ENCODE results near the gene SLBP. TPM values are rescaled to one million over a fixed set of nuclear protein-coding genes. Genes with fewer than 3 reads are reported as not detected.

SLBP gene
- total RNA-seq, 2 experiments from 2014 or later, result 115 to 117 TPM

DNA sequence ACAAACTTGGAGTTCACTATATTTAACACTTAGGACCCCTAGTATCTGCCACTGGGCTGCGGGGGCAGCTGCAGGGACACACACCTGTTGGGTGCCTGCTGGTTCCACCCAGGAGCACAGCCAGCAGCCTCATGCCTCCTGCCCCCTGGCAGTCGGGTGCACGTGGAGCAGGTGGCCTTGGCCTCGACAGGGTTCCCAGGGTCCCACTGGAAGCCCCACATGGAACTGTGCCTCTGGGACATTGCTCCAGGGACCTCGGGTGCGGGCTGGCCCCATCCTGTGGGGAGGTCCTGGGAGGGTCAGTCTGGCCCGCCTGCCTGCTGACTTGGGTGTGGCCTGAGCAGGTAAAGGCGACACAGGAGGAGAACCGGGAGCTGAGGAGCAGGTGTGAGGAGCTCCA, 27.2 kb upstream of the SLBP start:
- H3K27ac Mint-ChIP-seq, result no peak overlapping the region
- ChIA-PET POLR2A (interaction anchor here (0.6 to 2.1 kb wide), 4 partner anchors 8 to 69 kb away, joined by 3 to 9 read pairs (median 4); no protein-coding TSS in a partner anchor), CTCF (interaction anchor here (1.7 to 1.9 kb wide), 2 partner anchors 9 to 10 kb away, joined by 4 to 8 read pairs; no protein-coding TSS in a partner anchor)
- intact Hi-C loops (cut with micrococcal nuclease), result no loop called here
- TF ChIP-seq, protein P1, sequence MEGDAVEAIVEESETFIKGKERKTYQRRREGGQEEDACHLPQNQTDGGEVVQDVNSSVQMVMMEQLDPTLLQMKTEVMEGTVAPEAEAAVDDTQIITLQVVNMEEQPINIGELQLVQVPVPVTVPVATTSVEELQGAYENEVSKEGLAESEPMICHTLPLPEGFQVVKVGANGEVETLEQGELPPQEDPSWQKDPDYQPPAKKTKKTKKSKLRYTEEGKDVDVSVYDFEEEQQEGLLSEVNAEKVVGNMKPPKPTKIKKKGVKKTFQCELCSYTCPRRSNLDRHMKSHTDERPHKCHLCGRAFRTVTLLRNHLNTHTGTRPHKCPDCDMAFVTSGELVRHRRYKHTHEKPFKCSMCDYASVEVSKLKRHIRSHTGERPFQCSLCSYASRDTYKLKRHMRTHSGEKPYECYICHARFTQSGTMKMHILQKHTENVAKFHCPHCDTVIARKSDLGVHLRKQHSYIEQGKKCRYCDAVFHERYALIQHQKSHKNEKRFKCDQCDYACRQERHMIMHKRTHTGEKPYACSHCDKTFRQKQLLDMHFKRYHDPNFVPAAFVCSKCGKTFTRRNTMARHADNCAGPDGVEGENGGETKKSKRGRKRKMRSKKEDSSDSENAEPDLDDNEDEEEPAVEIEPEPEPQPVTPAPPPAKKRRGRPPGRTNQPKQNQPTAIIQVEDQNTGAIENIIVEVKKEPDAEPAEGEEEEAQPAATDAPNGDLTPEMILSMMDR (IDR thresholded peaks at IDR 0.05), result no peak
- DNase-seq (no peak), ATAC-seq (no peak)
- H3K9me3 Mint-ChIP-seq, result peaks cover 9% of the 10 kb centered on the region
- H3K27me3 Mint-ChIP-seq, result no peaks in the 10 kb centered on the region
- peaks cover 70% of the 10 kb centered on the region for H3K36me3 Mint-ChIP-seq (ENCODE audit: low read depth)
- H3K4me1 Mint-ChIP-seq (ENCODE audit: low read depth), result no peaks in the 10 kb centered on the region
- H3K4me3 Mint-ChIP-seq, result no peak overlapping the region

GRCh38 chr4:1738410-1738809, 26.3 kb upstream of the SLBP start:
- H3K36me3 Mint-ChIP-seq (ENCODE audit: low read depth), result peaks cover 68% of the 10 kb centered on the region
- CTCF ChIA-PET, result no interaction called here
- no peaks in the 10 kb centered on the region for H3K4me1 Mint-ChIP-seq (ENCODE audit: low read depth)
- ATAC-seq, result no peak
- TF ChIP-seq, protein P1 (IDR thresholded peaks at IDR 0.05), result no peak
- no peaks in the 10 kb centered on the region for H3K27me3 Mint-ChIP-seq
- intact Hi-C loops (cut with micrococcal nuclease), result no loop called here
- H3K4me3 Mint-ChIP-seq, result no peak overlapping the region
- DNase-seq, result no peak
- POLR2A ChIA-PET, result interaction anchor here (1.5 kb wide), 1 partner anchor 9 kb away, joined by 5 read pairs; no protein-coding TSS in a partner anchor
- H3K9me3 Mint-ChIP-seq, result peaks cover 9% of the 10 kb centered on the region
- no peak overlapping the region for H3K27ac Mint-ChIP-seq

DNA sequence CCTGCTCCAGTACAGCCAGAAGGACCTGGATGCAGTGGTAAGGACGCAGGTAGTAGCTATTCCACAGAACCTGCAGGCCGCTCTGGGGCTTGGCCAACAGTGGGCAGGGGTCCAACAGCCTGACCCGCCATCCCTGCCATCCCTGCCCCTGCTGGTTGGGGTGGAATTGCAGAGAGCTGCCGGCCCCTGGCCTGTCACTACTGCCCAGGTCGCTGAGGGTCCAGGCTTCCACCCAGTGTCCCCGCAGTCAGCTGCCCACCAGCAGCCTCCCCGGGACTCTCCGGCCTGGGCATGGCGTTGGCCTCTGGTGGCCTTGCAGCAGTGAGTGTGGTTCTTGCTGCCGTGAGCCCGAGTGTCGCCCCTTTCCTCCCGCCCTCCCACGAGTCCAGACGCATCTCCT, 25.5 kb upstream of the SLBP start:
- POLR2A ChIA-PET, result interaction anchor here (0.9 to 1.5 kb wide), 2 partner anchors 8 to 9 kb away, joined by 3 to 5 read pairs; no protein-coding TSS in a partner anchor

DNA sequence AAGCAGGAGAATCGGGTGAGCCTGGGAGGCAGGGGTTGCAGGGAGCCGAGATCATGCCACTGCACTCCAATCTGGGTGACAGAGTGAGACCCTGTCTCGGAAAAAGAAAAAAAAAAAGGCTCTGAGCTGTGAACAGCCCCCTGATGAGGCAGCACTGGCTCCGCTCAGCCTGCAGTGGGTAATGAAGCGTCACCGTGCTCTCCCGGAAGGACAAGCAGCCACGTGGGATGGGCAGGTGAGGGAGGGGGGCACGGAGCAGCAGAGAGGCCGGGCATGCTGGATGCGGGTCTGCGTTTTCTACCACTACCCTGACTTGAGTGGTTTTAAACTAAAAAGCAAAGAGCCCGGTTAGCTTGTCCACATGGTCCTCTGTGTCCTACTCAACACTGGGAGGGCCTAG, 24.7 kb upstream of the SLBP start:
- peaks cover 76% of the 10 kb centered on the region for H3K36me3 Mint-ChIP-seq (ENCODE audit: low read depth)
- intact Hi-C loops (cut with micrococcal nuclease), result no loop called here

More for the DNA sequence above, 25.5 kb upstream of the SLBP start:
- ATAC-seq (no peak), DNase-seq (no peak)
- TF ChIP-seq, protein P1 (IDR thresholded peaks at IDR 0.05), result no peak
- Mint-ChIP-seq H3K4me1 (ENCODE audit: low read depth) (peaks cover 3% of the 10 kb centered on the region), H3K27ac (no peak overlapping the region), H3K9me3 (peaks cover 9% of the 10 kb centered on the region), H3K4me3 (no peak overlapping the region), H3K27me3 (no peaks in the 10 kb centered on the region), H3K36me3 (ENCODE audit: low read depth) (peaks cover 75% of the 10 kb centered on the region)
- intact Hi-C loops (cut with micrococcal nuclease), result no loop called here
- CTCF ChIA-PET, result interaction anchor here (0.7 to 1.8 kb wide), 4 partner anchors 9 to 44 kb away, joined by 3 to 8 read pairs (median 4); no protein-coding TSS in a partner anchor

GRCh38 chr4:1735215-1735614, 23.1 kb upstream of the SLBP start:
- Mint-ChIP-seq H3K27ac (no peak overlapping the region), H3K9me3 (peaks cover 9% of the 10 kb centered on the region), H3K4me3 (no peak overlapping the region), H3K27me3 (no peaks in the 10 kb centered on the region), H3K36me3 (ENCODE audit: low read depth) (peaks cover 74% of the 10 kb centered on the region), H3K4me1 (ENCODE audit: low read depth) (peaks cover 8% of the 10 kb centered on the region)
- ChIA-PET POLR2A (interaction anchor here (1.1 to 1.8 kb wide), 2 partner anchors 10 to 12 kb away, joined by 3 to 6 read pairs; no protein-coding TSS in a partner anchor), CTCF (no interaction called here)
- intact Hi-C loops (cut with micrococcal nuclease), result no loop called here
- DNase-seq (no peak), ATAC-seq (no peak)
- TF ChIP-seq, protein P1 (IDR thresholded peaks at IDR 0.05), result no peak

More for the DNA sequence above, 24.7 kb upstream of the SLBP start:
- ATAC-seq, result no peak
- H3K27ac Mint-ChIP-seq, result no peak overlapping the region
- TF ChIP-seq, protein P1 (IDR thresholded peaks at IDR 0.05), result no peak
- no peak overlapping the region for H3K4me3 Mint-ChIP-seq
- H3K27me3 Mint-ChIP-seq, result no peaks in the 10 kb centered on the region
- ChIA-PET CTCF (interaction anchor here (1.4 to 1.8 kb wide), 5 partner anchors 10 to 163 kb away, joined by 3 to 8 read pairs (median 5); no protein-coding TSS in a partner anchor), POLR2A (interaction anchor here (0.9 kb wide), 1 partner anchor 11 kb away, joined by 3 read pairs; no protein-coding TSS in a partner anchor)
- H3K4me1 Mint-ChIP-seq (ENCODE audit: low read depth), result peaks cover 3% of the 10 kb centered on the region
- DNase-seq, result no peak
- peaks cover 9% of the 10 kb centered on the region for H3K9me3 Mint-ChIP-seq

All from activated CD8-positive, alpha-beta T cell treated with anti-CD3 and anti-CD28 coated beads for 36 hours (primary cell).